Posterior cingulate gyrus (tissue), 11 donors: ENCODE results near the gene TLX1.
"Not testable (repeated sequence)": the region's sequence is repeated elsewhere in the genome, so short reads cannot be mapped to it uniquely, and the experiment has no call there.

ENCODE experiments used
- DNase-seq, 10 donors: peaks; one replicate each; pipeline versions ENCODE4 v3.0.0 to v3.0.0-alpha.2; 2020 to 2021; ENCODE audit warnings: mixed read lengths in 3 of 10
- intact Hi-C: fragments of 100-400 bp; cut with DNase I; formaldehyde crosslinking; loops from one replicate; pipeline ENCODE4 v1.15.1; 2023

TLX1 gene

DNA sequence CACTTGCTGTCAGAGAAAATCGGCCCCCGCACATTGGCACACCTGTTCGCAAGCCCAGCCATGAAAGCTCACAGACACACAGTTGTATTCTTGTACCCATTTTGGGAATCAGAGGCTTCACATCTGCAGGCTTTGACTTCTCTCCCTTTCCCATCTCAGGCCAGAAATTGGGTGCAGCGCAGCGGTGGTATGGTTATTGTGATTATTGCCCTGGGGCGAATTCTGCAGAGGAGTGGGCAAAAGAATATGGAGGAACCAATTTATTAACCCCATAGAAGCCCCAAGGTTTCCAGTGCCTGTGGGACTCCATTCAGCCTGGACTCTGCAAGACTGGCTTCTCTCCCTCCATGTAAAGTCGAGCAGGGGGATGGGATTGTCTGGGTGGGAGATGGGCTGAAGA lies 14.0 kb downstream of the TLX1 start:
- peak in 1 of 10 donors; percentile 66 for DNase-seq
- intact Hi-C loops = no loop called here

DNA sequence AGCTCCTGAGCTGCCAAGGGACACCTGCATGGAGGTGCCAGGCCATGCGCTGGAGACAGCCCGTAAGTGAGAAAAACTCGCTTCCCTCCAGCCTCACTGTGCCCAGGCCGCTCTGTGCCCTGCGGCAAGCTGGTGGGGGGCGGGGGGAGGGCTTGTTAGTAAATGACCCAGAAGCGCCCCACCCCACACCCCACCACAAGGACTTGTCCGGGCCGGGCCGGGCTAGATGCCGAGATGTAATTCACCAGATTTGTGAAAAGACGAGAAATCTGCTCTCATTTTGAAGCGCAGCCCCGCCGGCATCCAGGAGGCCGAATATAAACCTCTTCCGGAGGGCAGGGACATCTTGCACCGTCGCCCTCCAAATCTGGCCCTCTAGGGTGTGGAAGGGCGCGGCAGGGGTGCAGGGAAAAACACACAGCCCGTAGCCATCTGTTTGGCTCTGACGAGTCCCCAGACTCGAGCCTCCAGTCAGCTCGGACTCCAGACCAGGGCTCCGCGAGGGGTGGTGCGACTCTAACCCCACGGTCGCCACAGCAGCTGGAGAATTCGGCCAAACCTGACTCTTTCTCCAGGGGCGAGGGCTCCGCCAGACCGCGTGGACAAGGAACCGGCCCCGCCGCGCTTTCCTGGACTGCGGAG lies 14.8 kb downstream of the TLX1 start:
- DNase-seq = no peak
- intact Hi-C loops = no loop called here

DNA sequence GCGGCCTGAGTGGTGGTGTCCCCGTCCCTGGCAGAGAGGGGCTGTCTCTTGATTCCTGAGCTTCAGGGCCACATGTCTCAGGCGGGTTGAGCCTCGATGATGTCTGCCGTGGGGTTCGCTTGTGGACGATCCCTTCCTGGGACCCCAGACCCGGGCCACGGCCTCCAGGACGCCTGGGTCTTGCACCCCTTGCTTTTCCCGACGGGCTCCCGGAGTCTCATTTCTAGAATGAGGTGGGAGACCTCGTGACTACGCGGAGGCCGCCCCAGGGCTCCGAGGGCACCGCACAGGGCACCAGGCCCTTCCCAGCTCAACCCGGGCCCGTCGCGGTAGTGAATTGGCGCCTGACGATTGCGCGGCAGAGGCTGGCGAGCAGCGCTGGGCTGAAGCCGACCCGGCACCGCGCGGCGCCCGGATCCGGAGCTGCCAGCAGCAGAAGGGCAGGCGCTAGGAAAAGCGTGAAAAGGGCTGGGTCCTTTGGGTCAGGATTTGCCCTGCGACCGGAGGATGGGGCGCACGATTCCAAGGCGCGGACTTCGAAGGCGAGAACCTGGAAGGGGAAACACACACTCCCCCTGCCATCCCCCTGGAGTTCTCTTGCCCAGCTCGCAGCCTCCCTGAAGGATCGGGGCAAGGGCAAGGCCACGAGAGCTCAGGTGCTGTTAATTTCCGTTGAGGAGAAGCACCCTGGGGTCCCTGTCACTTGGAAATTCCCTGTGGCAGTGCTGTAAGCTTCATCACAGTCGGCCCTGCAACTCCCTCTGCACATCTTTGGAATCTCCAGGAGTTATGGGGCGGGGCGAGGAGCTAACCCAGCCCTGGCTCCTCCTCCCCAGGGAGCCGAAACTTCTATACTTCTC lies 15.5 kb downstream of the TLX1 start:
- no peak for DNase-seq
- intact Hi-C loops = no loop called here

DNA sequence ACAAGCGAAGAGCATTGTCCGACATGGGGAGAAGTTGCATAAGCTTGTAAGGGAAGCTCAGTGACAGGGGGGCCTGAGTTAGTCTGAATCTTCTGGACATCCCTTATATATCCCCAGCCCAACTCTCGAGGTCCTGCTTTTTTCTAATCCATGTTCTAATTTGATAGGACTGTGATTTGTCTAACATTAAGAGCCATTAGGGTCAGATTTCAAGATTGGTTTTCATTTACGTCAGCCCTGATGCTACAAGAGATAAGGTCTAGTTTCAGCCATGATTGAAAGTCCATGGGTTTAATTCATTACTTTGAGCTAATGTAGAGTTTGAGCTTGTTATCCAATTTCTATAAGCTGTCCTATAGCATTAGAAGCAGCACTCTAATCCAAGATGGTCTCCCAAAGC lies 20.3 kb downstream of the TLX1 start:
- DNase-seq = no peak
- intact Hi-C loops = no loop called here

DNA sequence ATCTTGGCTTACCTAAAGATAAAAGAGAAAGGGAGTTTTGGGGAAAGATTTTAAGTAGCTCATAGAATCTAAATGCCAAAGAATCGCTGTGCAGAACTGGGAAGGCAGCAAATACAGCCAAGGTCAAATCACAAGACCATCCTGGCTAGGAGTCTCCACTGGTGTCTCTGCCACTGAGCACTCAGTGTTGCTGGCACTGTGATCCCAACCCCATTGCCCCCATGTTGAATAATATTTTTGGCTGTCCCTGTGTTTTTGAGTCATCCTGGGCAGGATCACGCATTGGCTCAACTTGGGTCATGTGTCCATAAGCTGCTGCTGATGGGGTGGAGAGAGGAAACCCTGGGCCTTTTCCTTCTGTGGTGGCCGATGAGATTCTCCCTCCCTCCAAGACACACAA lies 21.2 kb downstream of the TLX1 start:
- no peak for DNase-seq
- intact Hi-C loops = no loop called here

DNA sequence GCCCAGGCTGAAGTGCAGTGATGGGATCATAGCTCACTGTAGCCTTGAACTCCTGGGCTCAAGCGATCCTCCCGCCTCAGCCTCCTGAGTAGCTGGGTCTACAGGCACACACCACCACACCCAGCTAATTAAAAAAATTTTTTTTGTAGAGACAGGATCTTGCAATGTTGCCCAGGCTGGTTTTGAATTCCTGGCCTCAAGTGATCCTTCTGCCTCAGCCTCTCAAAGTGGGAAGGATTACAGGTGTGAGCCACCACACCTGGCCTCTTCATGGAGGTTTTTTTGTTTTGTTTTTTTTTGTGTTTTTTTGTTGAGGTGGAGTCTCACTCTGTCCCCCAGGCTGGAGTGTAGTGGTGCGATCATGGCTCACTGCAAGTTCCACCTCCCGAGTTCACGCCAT lies 23.4 kb downstream of the TLX1 start:
- intact Hi-C loops, DNase-seq: not testable (repeated sequence)

DNA sequence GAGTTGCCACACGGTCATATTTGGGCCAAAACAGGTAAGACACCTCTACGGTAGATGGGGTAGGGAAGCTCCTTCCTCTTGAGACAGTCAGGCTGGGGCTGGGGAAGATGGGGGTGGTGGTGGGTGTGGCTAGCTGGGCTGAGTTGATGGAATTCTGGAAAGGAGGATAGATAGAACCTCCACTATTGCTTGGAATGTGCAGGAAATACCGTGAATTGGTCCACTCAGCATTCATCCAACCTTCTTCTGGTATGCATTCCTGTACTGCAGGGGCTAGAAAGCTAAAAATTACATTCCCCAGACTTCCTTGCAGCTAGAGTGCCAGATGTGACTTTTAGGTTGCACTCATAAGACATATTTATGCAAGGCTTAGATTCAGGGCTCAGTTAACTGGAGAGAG lies 24.8 kb downstream of the TLX1 start:
- intact Hi-C loops = no loop called here
- DNase-seq = no peak

DNA sequence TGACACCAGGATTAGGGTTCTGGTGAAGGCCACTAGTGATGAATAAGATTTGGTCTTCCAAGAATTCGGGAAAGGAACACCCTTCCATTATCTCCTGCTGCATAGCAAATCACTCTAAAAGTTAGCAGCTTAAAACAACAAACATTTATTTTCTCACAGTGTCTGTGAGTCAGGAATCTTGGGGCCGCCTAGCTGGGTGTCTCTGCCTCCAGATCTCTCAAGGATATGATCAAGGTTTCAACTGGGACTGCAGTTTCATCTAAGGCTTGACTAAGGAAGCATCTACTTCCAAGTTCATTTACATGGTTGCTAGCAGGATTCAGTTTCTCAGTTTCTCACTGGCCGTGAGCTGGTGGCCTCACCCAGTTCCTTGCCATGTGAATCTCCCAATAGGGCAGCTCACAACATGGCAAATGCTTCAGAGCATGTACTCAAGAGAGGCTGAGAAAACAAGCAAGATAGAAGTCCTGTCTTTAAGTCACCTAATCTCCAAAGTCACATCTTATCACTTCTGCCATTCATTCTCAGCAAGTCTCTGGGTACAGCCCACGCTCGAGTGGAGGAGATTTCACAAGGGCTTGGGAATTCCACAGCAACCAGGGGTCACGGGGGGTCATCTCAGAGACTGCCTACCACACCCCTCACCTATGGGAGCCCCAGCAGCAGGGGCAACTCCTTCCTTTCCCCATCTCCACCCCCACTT lies 26.8 kb downstream of the TLX1 start:
- peak in 1 of 10 donors; percentile 36 for DNase-seq
- intact Hi-C loops = no loop called here

DNA sequence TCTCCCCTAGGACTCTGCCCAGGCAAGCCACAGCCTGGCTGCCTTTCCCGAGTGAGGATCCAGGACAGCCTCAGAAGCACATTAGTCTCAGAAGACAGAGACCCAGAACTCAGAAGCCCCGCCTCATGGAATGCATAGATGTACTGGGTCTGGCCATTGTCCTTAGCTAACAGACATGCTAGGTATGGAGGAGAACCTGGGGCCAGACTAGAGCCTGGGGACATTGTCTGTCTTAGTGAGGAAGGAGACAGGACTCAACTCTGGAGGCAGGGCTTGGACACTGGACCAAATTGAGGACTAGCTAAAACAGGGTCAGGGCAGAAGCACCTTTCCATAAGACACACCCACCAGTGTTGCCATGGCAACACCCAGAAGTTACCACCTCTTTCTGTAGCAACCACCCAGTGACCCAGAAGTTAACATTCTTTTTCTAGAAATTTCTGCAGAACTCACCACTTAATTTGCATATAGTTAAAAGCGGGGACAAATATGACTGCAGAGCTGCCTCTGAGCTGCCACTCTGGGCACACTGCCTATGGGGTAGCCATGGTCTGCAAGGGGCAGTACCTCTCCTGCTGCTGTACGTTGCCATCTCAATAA lies 27.5 kb downstream of the TLX1 start:
- intact Hi-C loops = no loop called here
- DNase-seq = peak in 1 of 10 donors; percentile 40

DNA sequence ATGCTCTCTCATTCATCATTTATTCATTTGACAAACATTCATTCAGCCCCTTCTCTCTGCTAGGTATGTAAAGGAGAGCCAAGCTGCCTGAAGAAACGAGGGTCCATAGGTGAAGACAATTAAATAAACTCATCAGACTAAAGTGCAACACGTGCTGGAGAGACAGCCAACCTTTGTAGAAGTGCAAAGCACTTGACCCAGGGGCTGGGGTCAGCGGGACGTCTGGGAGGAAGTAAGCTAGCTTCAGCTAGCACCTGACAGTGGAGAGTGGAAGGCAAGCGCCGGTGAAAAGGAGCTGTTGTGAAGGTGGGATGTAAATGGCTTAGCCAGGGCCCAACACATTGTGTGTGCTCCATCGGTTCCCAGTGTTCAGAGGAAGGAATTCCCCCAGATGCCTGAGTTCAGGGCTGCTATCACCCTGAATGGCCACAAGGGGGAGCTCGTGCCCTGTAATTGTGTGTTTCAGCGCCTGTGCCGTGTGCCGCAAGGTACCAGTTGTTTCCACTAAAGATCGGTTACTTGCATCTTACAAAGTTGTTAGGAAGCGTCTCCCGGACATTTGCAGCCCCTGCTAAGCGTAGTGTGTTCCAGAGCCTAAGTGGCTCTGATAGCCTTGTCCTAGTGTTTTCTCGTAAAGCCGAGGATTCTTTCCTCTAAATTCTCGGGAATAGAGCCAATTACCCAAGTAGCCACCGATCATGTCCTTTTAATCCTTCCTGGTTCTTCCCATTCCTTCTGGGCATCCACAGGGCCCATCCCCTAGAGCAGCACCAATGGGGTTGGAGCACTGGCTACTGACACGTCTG lies 30.6 kb downstream of the TLX1 start:
- DNase-seq = peak; percentile 45 to 94 (median 74)
- intact Hi-C loops = no loop called here

DNA sequence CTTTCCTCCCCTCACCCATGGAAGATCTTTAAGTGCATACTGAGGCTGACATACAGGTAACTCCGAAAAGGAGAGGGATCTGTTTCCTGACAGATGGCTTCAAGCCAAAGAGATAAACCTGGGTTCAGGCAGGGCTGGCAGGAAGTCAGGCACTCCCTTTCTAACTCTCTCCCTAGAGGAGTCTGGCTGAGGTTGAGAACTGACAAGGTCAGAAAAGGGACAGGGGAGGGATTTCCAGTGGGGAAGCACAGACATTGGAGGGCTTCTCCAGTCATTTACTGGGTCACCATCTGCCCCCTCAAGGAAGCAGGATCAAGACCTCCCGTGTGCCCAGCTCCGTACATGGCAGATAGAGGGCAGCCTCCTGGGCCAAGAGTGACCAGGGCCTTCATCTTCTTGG lies 31.6 kb downstream of the TLX1 start:
- intact Hi-C loops = no loop called here
- DNase-seq = peak in 1 of 10 donors; percentile 46

DNA sequence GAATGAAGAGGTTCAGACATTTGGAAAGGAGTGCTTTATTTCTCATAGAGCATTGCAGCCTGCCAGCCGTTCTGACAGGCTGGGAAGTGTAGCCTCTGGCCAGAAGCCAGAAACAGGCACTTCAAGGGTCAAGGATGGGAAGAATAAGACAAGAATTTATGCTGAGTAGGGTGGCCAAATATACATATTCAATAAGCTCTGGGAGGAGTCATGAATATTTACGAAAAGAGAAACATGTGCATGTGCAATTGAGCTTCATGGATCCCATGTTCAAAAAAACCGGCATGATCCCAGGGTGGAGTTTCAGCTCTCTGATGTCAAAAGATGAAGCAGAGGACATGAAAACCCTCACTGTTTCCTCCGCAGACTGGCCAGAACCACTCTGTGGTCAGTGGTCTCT lies 32.9 kb downstream of the TLX1 start:
- intact Hi-C loops = no loop called here
- no peak for DNase-seq

DNA sequence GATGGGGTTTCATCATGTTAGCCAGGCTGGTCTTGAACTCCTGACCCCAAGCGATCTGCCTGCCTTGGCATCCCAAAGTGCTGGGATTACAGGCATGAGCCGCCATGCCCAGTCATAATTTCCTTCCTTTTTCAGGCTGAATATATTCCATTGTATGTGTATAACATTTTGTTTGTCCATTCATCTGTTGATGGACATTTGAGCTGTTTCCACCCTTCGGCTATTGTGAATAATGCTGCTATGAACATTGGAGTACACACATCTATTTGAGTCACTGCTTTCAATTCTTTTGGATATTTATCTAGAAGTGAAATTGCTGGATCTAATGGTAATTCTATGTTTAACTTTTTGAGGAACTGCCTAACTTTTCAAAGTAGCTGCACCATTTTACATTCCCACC lies 34.6 kb downstream of the TLX1 start:
- intact Hi-C loops = no loop called here
- no peak for DNase-seq

DNA sequence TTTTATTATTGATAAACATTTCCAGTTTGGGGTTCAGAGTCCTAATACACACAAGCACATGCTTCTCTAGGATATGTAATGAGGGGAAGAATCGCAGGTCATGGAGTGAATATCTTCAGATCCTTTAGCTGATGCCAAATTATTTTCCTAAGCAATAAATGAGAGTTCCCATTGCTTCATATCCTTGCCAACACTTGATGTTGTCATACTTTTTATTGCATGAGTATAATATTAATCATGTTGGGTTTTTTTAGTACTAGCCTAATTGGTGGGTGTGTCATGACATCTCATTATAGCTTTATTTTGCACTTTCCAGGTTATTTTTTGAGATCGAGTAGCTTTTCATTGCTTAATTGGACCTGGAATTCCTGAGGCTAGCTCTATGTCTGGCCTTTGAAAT lies 35.3 kb downstream of the TLX1 start:
- no peak for DNase-seq
- intact Hi-C loops = no loop called here

DNA sequence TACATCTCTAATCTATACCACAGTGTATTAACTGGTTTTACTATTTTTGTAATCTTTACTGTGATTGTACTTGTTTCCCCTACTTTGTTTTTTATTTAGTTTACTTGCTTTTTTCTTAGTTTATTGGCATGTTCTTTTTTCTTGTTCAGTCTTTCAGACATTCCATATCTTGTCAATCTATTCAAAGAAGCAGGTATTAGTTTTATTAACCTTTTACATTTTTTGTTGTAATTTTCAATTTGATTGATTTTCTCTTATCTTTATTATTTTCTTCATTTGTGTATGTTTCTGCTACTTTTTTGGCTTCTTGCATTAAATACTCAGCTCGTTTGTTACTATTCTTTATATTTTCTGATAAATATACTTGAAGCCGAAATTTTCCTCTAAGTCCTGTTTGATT lies 41.6 kb downstream of the TLX1 start:
- DNase-seq = no peak
- intact Hi-C loops = no loop called here

DNA sequence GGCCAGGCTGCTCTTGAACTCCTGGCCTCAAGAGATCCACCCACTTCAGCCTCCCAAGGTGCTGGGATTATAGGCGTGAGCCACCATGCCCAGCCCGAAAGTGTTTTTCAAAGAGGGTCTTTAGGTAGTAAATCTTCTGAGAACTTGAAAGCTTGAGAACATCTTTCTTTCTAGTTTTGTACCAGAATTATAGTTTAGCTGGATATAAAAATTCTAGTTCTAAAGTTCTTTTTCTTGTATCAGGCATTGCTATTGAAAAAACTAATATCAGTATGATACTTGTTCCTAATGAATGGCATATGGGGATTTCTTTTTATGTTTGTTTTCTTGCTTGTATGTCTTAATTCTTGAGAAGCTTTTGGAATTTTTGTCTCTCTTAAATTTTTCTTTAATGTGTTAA lies 43.2 kb downstream of the TLX1 start:
- intact Hi-C loops = no loop called here
- no peak for DNase-seq

DNA sequence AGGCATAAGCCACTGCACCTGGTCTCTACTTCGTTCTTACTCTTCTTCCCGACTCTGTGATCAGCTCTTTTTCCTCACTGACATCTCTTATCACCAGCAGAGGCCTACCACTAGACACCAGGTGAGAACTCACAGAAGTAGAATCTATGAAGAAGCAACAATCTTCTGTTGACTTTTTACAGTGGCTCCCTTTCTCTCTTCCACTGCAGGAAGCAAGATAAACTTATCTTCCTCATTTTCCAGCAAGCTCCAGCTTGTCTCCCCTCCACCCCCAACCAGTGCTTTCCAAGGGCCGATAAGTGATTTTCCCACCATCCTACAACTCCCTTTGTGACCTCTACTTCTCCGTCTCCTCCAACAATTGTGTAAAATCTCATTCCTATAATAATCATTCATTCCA lies 45.5 kb downstream of the TLX1 start:
- DNase-seq = no peak
- intact Hi-C loops = no loop called here

DNA sequence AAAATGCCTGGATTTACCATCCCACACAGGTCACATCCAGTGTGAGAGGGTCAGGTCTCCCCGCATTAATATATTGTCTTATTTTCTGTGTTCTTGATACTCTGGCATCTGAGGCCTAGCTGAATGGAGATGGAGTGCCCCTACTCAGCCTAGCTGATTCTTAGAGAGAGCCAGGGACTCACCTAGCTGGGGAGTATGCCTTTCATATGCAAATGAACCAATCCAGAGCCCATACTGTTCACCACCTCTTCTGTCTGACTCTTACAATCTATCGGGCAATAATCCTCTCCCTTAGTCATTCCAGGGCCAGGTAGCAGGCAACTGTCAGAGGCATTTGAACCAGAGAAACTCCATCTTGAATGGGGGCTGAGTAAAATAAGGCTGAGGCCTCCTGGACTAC lies 51.8 kb downstream of the TLX1 start:
- intact Hi-C loops = no loop called here
- no peak for DNase-seq

DNA sequence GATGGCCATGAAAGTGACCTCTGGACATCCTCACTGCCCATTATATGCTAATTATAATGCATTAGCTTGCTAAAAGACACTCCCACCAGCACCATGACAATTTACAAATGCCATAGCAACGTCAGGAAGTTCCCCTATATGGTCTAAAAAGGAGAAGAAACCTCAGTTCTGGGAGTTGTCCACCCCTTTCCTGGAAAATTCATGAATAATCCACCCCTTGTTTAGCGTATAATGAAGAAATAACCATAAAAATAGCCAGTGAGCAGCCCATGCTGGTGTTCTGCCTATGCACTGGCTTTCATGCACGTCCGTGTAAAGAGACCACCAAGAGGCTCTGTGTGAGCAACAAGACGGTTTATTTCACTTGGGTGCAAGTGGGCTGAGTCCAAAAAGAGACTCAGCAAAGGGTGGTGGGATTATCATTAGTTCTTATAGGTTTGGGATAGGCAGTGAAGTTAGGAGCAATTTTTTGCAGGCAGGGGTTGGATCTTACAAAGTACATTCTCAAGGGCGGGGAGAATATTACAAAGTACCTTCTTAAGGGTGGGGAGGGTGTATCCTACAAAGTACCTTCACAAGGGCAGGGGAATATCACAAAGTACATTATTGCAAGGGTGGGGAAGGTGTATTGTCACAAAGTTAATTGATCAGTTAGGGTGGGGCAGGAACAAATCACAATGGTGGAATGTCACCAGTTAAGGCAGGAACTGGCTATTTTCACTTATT lies 52.5 kb downstream of the TLX1 start:
- no peak for DNase-seq
- intact Hi-C loops = no loop called here
